NCI-H1105 treated with DMSO at 0.1 percent for 48 hours (cell line): ENCODE data around the gene SEMA3A.

Experiments
- DNase-seq: peaks from one replicate; lab custom pipeline; 2025; lab: John Stamatoyannopoulos, UW

The SEMA3A gene

GRCh38 chr7:83930262-83930661 is 264.3 kb downstream of the SEMA3A start:
- DNase-seq = no peak

DNA sequence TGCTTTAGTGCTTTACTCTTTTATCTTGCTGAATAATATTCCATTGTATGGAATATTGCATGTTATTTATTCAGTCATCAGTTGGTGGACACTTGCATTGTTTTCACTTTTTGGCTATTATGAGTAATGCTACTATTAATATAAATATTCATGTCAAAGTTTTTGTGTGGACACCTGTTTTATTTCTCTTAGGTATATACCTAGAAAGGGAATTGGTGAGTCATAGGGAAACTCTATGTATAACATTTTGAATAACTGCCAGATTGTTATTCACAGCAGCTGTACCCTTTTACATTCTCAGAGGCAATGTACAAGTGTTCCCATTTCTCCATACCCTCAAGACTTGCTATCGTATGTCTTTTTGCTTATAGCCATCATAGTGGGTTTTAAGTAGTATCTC is 268.7 kb downstream of the SEMA3A start:
- no peak for DNase-seq

DNA sequence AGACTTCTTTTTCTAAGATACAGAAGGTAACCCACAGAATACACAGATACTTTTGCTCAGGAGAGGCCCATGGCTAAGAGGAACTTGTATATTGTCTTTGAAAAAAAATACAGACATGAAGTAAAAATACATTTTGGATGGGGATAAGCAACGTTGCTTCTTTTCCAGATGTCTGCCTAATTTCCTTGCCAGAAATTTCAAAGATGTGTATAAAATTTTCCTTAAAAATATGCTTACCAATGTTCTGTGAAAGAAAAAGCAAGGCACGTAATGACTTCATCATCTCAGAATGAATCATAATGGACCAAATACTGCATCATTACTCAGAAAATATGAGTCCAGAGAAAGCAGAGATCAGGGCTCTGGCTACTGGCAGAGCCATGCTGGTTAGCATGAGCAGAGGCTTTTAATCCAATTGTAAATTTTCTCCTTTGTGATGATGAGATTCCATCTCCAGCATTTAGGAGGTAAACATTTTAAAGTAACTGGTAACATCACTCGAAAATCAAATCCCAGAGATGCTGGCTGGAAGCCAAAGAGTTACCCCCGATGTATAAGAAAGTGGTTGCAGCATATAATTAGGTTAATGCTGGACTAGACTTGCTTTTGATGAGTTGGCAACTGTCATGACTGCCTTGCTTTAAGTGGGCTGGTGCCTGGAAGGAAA is 272.5 kb downstream of the SEMA3A start:
- peak; percentile 96 for DNase-seq

DNA sequence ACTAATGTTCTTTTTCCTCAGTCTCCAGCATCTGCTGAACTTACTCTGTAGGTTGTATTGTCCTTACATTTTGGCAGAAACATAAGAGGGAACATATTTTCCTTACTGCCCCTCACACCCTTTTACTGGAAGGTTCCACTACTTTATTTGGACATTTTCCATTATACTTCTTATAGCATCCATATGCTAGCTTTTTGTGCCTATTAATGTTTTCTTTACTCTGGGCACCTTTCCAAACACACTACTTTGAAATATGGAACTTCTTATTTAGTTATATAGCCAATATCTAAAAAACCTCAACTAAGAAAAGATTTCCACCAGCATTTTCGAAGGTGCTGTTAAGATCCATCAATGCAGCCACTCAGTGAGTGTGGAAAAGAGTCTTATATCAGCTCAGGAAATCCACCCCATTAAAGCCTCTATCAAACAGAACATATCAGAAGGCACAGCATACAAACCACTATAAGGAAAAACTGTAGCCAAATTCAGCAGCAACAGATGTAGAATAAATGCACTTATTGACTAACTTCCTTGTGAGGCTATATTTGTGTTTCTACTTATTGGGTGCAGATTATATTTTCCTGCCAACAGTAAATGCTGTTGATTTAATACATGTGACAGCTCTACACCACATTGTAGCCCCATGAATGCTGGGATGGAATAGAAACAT is 273.2 kb downstream of the SEMA3A start:
- no peak for DNase-seq

DNA sequence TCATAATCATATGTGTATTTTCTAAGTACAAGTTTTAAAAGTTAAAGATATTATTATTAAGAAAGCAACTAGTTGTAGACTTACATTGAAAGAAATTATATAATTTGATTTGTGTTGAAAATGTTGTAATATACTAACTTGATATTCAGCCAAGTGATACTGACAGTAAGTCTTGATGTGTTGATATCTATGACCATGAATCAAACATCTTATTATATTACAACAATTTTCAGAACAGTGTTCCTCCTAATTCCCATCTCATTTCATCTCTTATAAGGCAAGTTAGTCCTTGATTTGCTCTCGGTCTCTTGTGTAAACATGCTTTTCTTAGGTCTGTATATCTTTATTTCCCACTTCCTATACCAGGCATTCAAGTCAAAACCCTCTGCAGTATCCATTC is 276.4 kb downstream of the SEMA3A start:
- DNase-seq = no peak

DNA sequence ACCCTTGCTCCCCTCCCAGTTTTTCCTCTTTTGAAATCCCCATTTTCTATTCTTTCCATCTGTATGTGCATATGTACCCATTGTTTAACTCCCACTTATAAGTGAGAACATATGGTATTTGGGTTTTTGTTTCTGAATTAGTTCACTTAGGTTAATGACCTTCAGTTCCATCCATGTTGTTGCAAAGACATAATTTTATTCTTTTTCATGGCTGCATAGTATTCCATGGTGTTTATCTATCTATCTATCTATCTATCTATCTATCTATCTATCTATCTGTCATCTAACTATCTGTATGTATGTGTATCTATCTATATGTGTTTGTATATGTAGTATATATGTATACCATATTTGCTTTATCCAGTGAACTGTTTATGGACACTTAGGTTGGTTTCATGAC is 281.4 kb downstream of the SEMA3A start:
- no peak for DNase-seq

DNA sequence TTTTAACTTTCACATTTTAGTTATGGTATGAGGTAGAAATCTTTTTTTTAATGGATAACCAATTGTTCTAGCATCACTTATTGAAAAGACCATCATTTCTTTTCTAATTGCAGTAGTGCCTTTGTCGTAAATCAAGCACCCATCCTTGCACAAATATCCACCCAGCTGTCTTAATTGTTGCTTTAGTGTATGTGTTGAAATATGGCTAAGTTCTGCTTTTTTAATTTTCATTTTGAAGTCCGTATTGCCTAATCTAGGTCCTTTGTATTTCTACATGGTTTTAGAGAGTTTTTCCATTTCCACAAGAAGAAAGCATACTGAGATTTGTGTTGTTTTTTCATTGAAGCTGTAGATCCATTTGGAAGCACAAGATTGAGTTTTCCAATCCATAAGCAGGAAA is 286.1 kb downstream of the SEMA3A start:
- no peak for DNase-seq
